Lung (tissue), 12 donors: ENCODE results near the gene SLC7A6. TPM values are rescaled to one million over a fixed set of nuclear protein-coding genes. Genes with fewer than 3 reads are reported as not detected.

Experiments
- ATAC-seq: fragments of 200-7000 bp; cut with Tn5 transposase; one replicate; pipeline ENCODE4 v1.9.1; 2020; ENCODE audit warnings: moderate number of reproducible peaks; ENCODE audit not compliant: insufficient read depth, low FRiP score
- DNase-seq, 3 donors: peaks; one replicate each; pipeline ENCODE4 v3.0.0-alpha.2; 2013 to 2017
- H3K27ac ChIP-seq, 2 donors: one replicate each; pipeline ENCODE4 v1.5.1; 2013; ENCODE audit warnings: mild to moderate bottlenecking in 2 of 2, moderate library complexity in 2 of 2, control low read depth in 1 of 2, inconsistent platforms in 1 of 2, low read depth in 1 of 2, low read length in 1 of 2
- H3K27me3 ChIP-seq, 3 donors: one replicate each; pipeline ENCODE4 v1.5.1; 2013; ENCODE audit warnings: low read length in 2 of 3; ENCODE audit not compliant: control insufficient read depth in 3 of 3, insufficient read depth in 3 of 3
- H3K36me3 ChIP-seq, 4 donors: one replicate each; pipeline ENCODE4 v1.5.1; 2013; ENCODE audit warnings: low read length in 4 of 4, mild to moderate bottlenecking in 1 of 4, moderate library complexity in 1 of 4; ENCODE audit not compliant: control insufficient read depth in 4 of 4, insufficient read depth in 4 of 4
- H3K4me1 ChIP-seq, 5 donors: one replicate each; pipeline ENCODE4 v1.5.1; 2013; ENCODE audit warnings: low read length in 5 of 5, mild to moderate bottlenecking in 2 of 5, moderate library complexity in 1 of 5; ENCODE audit not compliant: control insufficient read depth in 5 of 5, insufficient read depth in 5 of 5
- H3K4me3 ChIP-seq: one replicate; pipeline ENCODE4 v1.5.1; 2013; ENCODE audit warnings: mild to moderate bottlenecking, control low read depth, moderate library complexity
- H3K9ac ChIP-seq, 2 donors: one replicate each; pipeline ENCODE4 v1.5.1; 2013; ENCODE audit warnings: low read length in 2 of 2, control low read depth in 1 of 2; ENCODE audit not compliant: insufficient read depth in 1 of 2
- H3K9me3 ChIP-seq, 4 donors: one replicate each; pipeline ENCODE4 v1.5.1; 2013; ENCODE audit warnings: low read length in 3 of 4, mild to moderate bottlenecking in 1 of 4, moderate library complexity in 1 of 4; ENCODE audit not compliant: control insufficient read depth in 4 of 4, insufficient read depth in 3 of 4
- CTCF ChIP-seq: IDR thresholded peaks from 2 replicates; pipeline ENCODE4 v1.5.1; 2012; ENCODE audit warnings: mild to moderate bottlenecking; ENCODE audit errors: control extremely low read depth, extremely low read depth
- WGBS, 2 donors: extraction: QIAGEN DNeasy Blood & Tissue Kit; methylation state at CpG; one replicate each; pipeline ENCODE4 v1.1.7; 2013; 5-methylcytosine and 5-hydroxymethylcytosine counted together
- polyA plus RNA-seq, 2 donors: library from polyadenylated mRNA; stranded (reverse); fragments of 200-250 nt; gene quantifications; one replicate each; pipeline ENCODE4 v1.2.1, GENCODE V29; 2013
- total RNA-seq, 2 donors: library from RNA; depleted of rRNA in 1 of 2; stranded (reverse); fragments of >200 nt in 1 of 2; gene quantifications; one replicate each; pipeline ENCODE4 v1.2.1, GENCODE V29; 2014 to 2021
- donor health status: control.
- donor health status: control.
- donor health status: Bipolar disorder and iron deficiency.
- donor health status: healthy.
- donor health status: DM: yes; HTN: yes; CAD: no.

The SLC7A6 gene
- total and polyA plus RNA-seq, 4 donors = 8.9 to 36.2 (median 20.0) TPM

DNA sequence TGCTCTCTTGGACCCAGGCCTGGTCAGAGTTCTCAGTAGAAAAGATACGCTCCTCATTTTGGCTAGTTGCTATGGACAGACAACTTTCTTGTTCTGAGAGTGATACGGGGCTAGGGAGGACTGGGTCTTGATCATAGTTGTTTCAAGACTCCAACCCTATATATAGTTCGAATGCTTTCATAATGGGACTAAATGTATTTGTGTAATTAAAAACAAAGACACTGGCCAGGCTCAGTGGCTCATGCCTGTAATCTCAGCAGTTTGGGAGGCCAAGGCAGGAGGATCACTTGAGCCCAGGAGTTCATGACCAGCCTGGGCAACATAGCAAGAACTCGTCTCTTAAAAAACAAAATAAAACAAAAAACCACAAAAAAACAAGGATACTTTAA lies 17.7 kb downstream of the SLC7A6 start:
- H3K27ac ChIP-seq = peak overlapping the region in 1 of 2 donors; percentile 71
- 95 to 98% methylated on average over 4 of the region's 4 CpGs for WGBS, 2 donors
- H3K9ac ChIP-seq = no peak overlapping the region

DNA sequence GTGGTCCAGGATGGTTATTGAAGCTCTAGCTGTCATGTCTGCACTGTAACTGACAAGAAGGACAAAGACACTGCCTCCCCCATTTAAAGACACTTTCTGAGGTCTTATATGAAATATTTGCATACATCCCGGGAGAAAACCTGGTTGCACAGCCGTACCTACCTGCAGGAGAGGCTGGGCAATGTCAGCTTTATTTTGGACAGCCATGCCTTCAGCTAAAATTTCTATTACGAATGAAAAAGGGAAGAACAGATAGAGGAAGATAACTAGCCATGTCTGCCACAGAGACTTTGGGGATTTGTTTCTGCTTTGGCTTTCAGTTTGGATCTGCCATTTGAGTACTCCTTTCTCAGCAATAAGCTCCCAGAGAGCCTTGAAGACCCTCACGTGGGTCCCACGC lies 19.0 kb downstream of the SLC7A6 start:
- TF ChIP-seq CTCF = no peak
- Histone ChIP-seq H3K27me3 (no peaks in the 10 kb centered on the region), H3K4me1 (peaks cover 0 to 29% (median 3%) of the 10 kb centered on the region in 5 donors), H3K9me3 (peaks cover 0 to 1% (median 0%) of the 10 kb centered on the region in 4 donors), H3K36me3 (peaks cover 0 to 16% (median 3%) of the 10 kb centered on the region in 4 donors), H3K4me3 (no peak overlapping the region), H3K27ac (peak overlapping the region in 1 of 2 donors; percentile 71), H3K9ac (no peak overlapping the region)
- WGBS, 2 donors = 55 to 64% methylated on average over 5 of the region's 5 CpGs
- ATAC-seq (no peak), DNase-seq (no peak)

More for the DNA sequence above, 17.7 kb downstream of the SLC7A6 start:
- no peaks in the 10 kb centered on the region for H3K27me3 ChIP-seq
- peaks cover 0 to 19% (median 3%) of the 10 kb centered on the region in 5 donors for H3K4me1 ChIP-seq
- ATAC-seq = no peak
- no peaks in the 10 kb centered on the region for H3K9me3 ChIP-seq
- no peak for DNase-seq
- peaks cover 0 to 11% (median 3%) of the 10 kb centered on the region in 4 donors for H3K36me3 ChIP-seq
- H3K4me3 ChIP-seq = no peak overlapping the region
- TF ChIP-seq CTCF = no peak

- no peak for TF ChIP-seq CTCF
- peak overlapping the region; percentile 13 to 71 for H3K27ac ChIP-seq
- DNase-seq = no peak
- peaks cover 0 to 16% (median 3%) of the 10 kb centered on the region in 4 donors for H3K36me3 ChIP-seq
- H3K27me3 ChIP-seq = no peaks in the 10 kb centered on the region
- ATAC-seq = no peak
- peak overlapping the region in 1 of 2 donors; percentile 11 for H3K9ac ChIP-seq
- peaks cover 0 to 1% (median 0%) of the 10 kb centered on the region in 4 donors for H3K9me3 ChIP-seq
- H3K4me1 ChIP-seq = peaks cover 0 to 32% (median 3%) of the 10 kb centered on the region in 5 donors
- 53 to 72% methylated on average over 9 of the region's 9 CpGs for WGBS, 2 donors
- H3K4me3 ChIP-seq = no peak overlapping the region
These were observed 19.7 kb downstream of the SLC7A6 start for GRCh38 chr16:68283801-68284598.
